Measurements from ENCODE around the gene QPCT. TPM values are rescaled to one million over a fixed set of nuclear protein-coding genes. Genes with fewer than 3 reads are reported as not detected.

The QPCT gene
- total RNA-seq, 1 experiment from 2014 or later, result 13.6 TPM

DNA sequence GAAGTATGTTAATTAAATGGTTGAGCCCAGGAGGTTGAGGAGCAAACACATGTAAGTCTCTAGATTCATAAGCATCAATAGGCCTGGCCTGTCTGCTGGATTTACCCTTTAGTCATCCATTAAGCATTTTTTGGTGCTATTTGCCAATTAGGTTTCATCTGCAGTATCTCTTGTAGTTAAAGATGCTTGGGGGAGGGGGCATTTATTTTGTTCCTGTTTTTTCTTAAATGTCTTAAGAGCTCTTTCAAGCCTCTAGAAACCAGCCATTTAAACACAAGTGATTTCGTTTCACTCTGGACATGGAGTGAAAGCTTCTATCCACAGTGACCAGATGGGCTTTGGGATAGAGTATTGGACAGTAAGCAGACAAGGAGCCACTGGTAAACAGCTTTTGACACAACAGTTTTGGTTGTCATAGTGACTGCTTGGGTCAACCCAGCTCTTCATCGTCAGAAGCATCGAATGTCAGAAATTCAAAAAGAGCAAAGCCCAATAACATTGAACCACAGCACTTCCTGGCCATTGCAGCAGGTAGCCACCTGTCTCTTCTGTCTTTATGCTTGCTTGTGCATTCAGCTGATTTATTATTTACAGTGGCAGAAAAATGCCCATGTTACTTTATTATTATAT, 4.9 kb downstream of the QPCT start:
- H3K36me3 Mint-ChIP-seq, result no peaks in the 10 kb centered on the region
- H3K4me1 Mint-ChIP-seq, result peaks cover 49% of the 10 kb centered on the region
- peak overlapping the region; percentile 88 for H3K27ac Mint-ChIP-seq
- peaks cover 3% of the 10 kb centered on the region; the same call in 1 of the 2 replicates for H3K27me3 Mint-ChIP-seq (ENCODE audit: low read depth)
- H3K4me3 Mint-ChIP-seq, result no peak overlapping the region
- TF ChIP-seq, protein P1, sequence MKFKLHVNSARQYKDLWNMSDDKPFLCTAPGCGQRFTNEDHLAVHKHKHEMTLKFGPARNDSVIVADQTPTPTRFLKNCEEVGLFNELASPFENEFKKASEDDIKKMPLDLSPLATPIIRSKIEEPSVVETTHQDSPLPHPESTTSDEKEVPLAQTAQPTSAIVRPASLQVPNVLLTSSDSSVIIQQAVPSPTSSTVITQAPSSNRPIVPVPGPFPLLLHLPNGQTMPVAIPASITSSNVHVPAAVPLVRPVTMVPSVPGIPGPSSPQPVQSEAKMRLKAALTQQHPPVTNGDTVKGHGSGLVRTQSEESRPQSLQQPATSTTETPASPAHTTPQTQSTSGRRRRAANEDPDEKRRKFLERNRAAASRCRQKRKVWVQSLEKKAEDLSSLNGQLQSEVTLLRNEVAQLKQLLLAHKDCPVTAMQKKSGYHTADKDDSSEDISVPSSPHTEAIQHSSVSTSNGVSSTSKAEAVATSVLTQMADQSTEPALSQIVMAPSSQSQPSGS (CRISPR knock-in tag; IDR thresholded peaks at IDR 0.05; ENCODE audit: borderline replicate concordance, low read depth), result no peak
- TF ChIP-seq, protein P2, sequence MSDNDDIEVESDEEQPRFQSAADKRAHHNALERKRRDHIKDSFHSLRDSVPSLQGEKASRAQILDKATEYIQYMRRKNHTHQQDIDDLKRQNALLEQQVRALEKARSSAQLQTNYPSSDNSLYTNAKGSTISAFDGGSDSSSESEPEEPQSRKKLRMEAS (CRISPR knock-in tag; IDR thresholded peaks at IDR 0.05), result no peak
- TF ChIP-seq, protein P3, sequence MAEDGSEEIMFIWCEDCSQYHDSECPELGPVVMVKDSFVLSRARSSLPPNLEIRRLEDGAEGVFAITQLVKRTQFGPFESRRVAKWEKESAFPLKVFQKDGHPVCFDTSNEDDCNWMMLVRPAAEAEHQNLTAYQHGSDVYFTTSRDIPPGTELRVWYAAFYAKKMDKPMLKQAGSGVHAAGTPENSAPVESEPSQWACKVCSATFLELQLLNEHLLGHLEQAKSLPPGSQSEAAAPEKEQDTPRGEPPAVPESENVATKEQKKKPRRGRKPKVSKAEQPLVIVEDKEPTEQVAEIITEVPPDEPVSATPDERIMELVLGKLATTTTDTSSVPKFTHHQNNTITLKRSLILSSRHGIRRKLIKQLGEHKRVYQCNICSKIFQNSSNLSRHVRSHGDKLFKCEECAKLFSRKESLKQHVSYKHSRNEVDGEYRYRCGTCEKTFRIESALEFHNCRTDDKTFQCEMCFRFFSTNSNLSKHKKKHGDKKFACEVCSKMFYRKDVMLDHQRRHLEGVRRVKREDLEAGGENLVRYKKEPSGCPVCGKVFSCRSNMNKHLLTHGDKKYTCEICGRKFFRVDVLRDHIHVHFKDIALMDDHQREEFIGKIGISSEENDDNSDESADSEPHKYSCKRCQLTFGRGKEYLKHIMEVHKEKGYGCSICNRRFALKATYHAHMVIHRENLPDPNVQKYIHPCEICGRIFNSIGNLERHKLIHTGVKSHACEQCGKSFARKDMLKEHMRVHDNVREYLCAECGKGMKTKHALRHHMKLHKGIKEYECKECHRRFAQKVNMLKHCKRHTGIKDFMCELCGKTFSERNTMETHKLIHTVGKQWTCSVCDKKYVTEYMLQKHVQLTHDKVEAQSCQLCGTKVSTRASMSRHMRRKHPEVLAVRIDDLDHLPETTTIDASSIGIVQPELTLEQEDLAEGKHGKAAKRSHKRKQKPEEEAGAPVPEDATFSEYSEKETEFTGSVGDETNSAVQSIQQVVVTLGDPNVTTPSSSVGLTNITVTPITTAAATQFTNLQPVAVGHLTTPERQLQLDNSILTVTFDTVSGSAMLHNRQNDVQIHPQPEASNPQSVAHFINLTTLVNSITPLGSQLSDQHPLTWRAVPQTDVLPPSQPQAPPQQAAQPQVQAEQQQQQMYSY (CRISPR knock-in tag; IDR thresholded peaks at IDR 0.05), result no peak
- TF ChIP-seq CBFB (CRISPR knock-in tag; IDR thresholded peaks at IDR 0.05; ENCODE audit: low read depth) (no peak), NR2C2 (CRISPR knock-in tag; IDR thresholded peaks at IDR 0.05) (no peak), RORB (CRISPR knock-in tag; IDR thresholded peaks at IDR 0.05) (no peak), FOXK1 (CRISPR knock-in tag; IDR thresholded peaks at IDR 0.05) (no peak), KAT7 (CRISPR knock-in tag; IDR thresholded peaks at IDR 0.05; ENCODE audit: borderline replicate concordance) (no peak), ZNF232 (CRISPR knock-in tag; IDR thresholded peaks at IDR 0.05) (no peak), PRRX2 (CRISPR knock-in tag; IDR thresholded peaks at IDR 0.05) (no peak)
- TF ChIP-seq, protein P4, sequence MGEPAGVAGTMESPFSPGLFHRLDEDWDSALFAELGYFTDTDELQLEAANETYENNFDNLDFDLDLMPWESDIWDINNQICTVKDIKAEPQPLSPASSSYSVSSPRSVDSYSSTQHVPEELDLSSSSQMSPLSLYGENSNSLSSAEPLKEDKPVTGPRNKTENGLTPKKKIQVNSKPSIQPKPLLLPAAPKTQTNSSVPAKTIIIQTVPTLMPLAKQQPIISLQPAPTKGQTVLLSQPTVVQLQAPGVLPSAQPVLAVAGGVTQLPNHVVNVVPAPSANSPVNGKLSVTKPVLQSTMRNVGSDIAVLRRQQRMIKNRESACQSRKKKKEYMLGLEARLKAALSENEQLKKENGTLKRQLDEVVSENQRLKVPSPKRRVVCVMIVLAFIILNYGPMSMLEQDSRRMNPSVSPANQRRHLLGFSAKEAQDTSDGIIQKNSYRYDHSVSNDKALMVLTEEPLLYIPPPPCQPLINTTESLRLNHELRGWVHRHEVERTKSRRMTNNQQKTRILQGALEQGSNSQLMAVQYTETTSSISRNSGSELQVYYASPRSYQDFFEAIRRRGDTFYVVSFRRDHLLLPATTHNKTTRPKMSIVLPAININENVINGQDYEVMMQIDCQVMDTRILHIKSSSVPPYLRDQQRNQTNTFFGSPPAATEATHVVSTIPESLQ (CRISPR knock-in tag; IDR thresholded peaks at IDR 0.05), result no peak
- DNase-seq (ENCODE audit: low spot score) (no peak), ATAC-seq (peak; percentile 33)
- POLR2A ChIA-PET, result no interaction called here
- H3K9me3 Mint-ChIP-seq, result no peaks in the 10 kb centered on the region
- CTCF ChIA-PET, result interaction anchor here (1.7 to 2.4 kb wide), 2 partner anchors 47 to 528 kb away, joined by 9 to 12 read pairs; no protein-coding TSS in a partner anchor

DNA sequence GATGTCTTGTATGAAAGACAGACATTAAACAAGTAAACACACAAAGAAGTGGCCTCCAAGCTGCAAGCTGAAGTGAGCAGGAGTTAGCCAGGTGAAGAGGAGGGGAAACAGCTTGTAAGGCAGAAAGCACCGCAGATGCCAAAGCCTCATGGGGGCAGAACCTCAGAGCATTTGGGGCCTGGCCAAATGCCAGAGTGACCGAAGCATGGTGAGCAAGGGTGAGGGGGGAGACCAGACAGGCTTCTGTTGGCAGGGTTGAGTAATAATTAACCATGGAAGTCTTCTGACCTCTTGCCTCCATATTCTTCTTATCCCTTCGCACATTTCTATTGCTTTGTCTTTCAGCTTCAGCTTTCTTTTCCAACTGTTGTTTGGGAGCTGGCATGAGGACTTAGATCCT, 5.6 kb downstream of the QPCT start:
- DNase-seq (ENCODE audit: low spot score) (no peak), ATAC-seq (no peak)
- H3K4me1 Mint-ChIP-seq, result peaks cover 49% of the 10 kb centered on the region
- H3K27ac Mint-ChIP-seq, result peak overlapping the region; percentile 43; the same call in 1 of the 2 replicates
- peaks cover 3% of the 10 kb centered on the region; the same call in 1 of the 2 replicates for H3K27me3 Mint-ChIP-seq (ENCODE audit: low read depth)
- POLR2A ChIA-PET, result no interaction called here
- H3K36me3 Mint-ChIP-seq, result no peaks in the 10 kb centered on the region
- H3K9me3 Mint-ChIP-seq, result no peaks in the 10 kb centered on the region
- no peak overlapping the region for H3K4me3 Mint-ChIP-seq
- CTCF ChIA-PET, result no interaction called here
- no peak for TF ChIP-seq GRHL2 (CRISPR knock-in tag; IDR thresholded peaks at IDR 0.05; ENCODE audit: insufficient replicate concordance, severe bottlenecking)
- no peak for TF ChIP-seq NR3C1 (CRISPR knock-in tag; conservative IDR thresholded peaks at IDR 0.05; ENCODE audit: low read depth)
- TF ChIP-seq OVOL2 (CRISPR knock-in tag; IDR thresholded peaks at IDR 0.05; ENCODE audit: borderline replicate concordance), result no peak
- TF ChIP-seq JUN (CRISPR knock-in tag; IDR thresholded peaks at IDR 0.05), result no peak
- no peak for TF ChIP-seq MYBL2 (CRISPR knock-in tag; IDR thresholded peaks at IDR 0.05)
- no peak for TF ChIP-seq SOX15 (CRISPR knock-in tag; IDR thresholded peaks at IDR 0.05)
- TF ChIP-seq, protein P2 (CRISPR knock-in tag; IDR thresholded peaks at IDR 0.05), result no peak
- TF ChIP-seq, protein P5, sequence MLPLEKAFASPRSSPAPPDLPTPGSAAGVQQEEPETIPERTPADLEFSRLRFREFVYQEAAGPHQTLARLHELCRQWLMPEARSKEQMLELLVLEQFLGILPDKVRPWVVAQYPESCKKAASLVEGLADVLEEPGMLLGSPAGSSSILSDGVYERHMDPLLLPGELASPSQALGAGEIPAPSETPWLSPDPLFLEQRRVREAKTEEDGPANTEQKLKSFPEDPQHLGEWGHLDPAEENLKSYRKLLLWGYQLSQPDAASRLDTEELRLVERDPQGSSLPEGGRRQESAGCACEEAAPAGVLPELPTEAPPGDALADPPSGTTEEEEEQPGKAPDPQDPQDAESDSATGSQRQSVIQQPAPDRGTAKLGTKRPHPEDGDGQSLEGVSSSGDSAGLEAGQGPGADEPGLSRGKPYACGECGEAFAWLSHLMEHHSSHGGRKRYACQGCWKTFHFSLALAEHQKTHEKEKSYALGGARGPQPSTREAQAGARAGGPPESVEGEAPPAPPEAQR (CRISPR knock-in tag; IDR thresholded peaks at IDR 0.05), result no peak
- TF ChIP-seq RELA (CRISPR knock-in tag; IDR thresholded peaks at IDR 0.05; ENCODE audit: borderline replicate concordance), result no peak
- TF ChIP-seq TCF7 (CRISPR knock-in tag; IDR thresholded peaks at IDR 0.05; ENCODE audit: low read depth), result no peak
- TF ChIP-seq, protein P6, sequence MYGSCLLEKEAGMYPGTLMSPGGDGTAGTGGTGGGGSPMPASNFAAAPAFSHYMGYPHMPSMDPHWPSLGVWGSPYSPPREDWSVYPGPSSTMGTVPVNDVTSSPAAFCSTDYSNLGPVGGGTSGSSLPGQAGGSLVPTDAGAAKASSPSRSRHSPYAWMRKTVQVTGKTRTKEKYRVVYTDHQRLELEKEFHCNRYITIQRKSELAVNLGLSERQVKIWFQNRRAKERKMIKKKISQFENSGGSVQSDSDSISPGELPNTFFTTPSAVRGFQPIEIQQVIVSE (CRISPR knock-in tag; IDR thresholded peaks at IDR 0.05; ENCODE audit: borderline replicate concordance), result no peak
- TF ChIP-seq NR1H2 (CRISPR knock-in tag; IDR thresholded peaks at IDR 0.05), result no peak
- TF ChIP-seq, protein P7, sequence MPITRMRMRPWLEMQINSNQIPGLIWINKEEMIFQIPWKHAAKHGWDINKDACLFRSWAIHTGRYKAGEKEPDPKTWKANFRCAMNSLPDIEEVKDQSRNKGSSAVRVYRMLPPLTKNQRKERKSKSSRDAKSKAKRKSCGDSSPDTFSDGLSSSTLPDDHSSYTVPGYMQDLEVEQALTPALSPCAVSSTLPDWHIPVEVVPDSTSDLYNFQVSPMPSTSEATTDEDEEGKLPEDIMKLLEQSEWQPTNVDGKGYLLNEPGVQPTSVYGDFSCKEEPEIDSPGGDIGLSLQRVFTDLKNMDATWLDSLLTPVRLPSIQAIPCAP (CRISPR knock-in tag; IDR thresholded peaks at IDR 0.05), result no peak
- TF ChIP-seq ZNF219 (CRISPR knock-in tag; IDR thresholded peaks at IDR 0.05; ENCODE audit: borderline replicate concordance), result no peak
- no peak for TF ChIP-seq MXD4 (CRISPR knock-in tag; IDR thresholded peaks at IDR 0.05; ENCODE audit: borderline replicate concordance)
- no peak for TF ChIP-seq EMX1 (CRISPR knock-in tag; IDR thresholded peaks at IDR 0.05)
